Choroid plexus epithelial cell (primary cell): ENCODE results near the gene MEIS3.

ENCODE experiments used
- DNase-seq: peaks from one replicate; pipeline ENCODE4 v3.0.0-alpha.2; 2010; ENCODE audit warnings: low read depth
- H3K4me3 ChIP-seq: 2 replicates; pipeline ENCODE4 v1.5.1; 2011; ENCODE audit warnings: low read depth, mild to moderate bottlenecking, control low read depth, low read length, moderate library complexity
- CTCF ChIP-seq: conservative IDR thresholded peaks from 2 replicates; pipeline ENCODE4 v1.5.1; 2011; ENCODE audit warnings: low read depth, mild to moderate bottlenecking, control low read depth, inconsistent platforms, low read length, moderate library complexity

The MEIS3 gene

GRCh38 chr19:47429140-47429793 lies 9.9 kb upstream of the MEIS3 start:
- no peak for TF ChIP-seq CTCF
- no peak overlapping the region for H3K4me3 ChIP-seq
- DNase-seq: no peak

- peak overlapping the region; percentile 11 for H3K4me3 ChIP-seq
- no peak for TF ChIP-seq CTCF
- peak; percentile 97 for DNase-seq
Measured at GRCh38 chr19:47428177-47428894, 9.0 kb upstream of the MEIS3 start.

- peak; percentile 62 for DNase-seq
- peak; percentile 90 for TF ChIP-seq CTCF
- H3K4me3 ChIP-seq: peak overlapping the region; percentile 6
Measured at GRCh38 chr19:47427241-47428176, 8.2 kb upstream of the MEIS3 start.

GRCh38 chr19:47423203-47423882 lies 4.0 kb upstream of the MEIS3 start:
- TF ChIP-seq CTCF: no peak
- H3K4me3 ChIP-seq: no peak overlapping the region
- no peak for DNase-seq

GRCh38 chr19:47422417-47423163 lies 3.3 kb upstream of the MEIS3 start:
- no peak for DNase-seq
- TF ChIP-seq CTCF: no peak
- no peak overlapping the region for H3K4me3 ChIP-seq

- H3K4me3 ChIP-seq: no peak overlapping the region
- DNase-seq: no peak
- TF ChIP-seq CTCF: no peak
Measured at GRCh38 chr19:47421844-47422395, 2.6 kb upstream of the MEIS3 start.
